Neural cell (in vitro differentiated cells): ENCODE measurements around the gene GUCA1A. TPM values are rescaled to one million over a fixed set of nuclear protein-coding genes. Genes with fewer than 3 reads are reported as not detected.

Experiments used
- H2AFZ ChIP-seq: fragments of 200-600, 300-800 bp; sonication (generic), shearing (Covaris generic); 2 replicates; pipeline ENCODE4 v1.6.0; 2014; ENCODE audit warnings: low read depth, mild to moderate bottlenecking, antibody characterized with exemption, low read length, moderate library complexity
- H3F3A ChIP-seq: fragments of 200-600 bp; shearing (Covaris generic); 2 replicates; pipeline ENCODE4 v1.6.1; 2016; ENCODE audit warnings: mild to moderate bottlenecking, moderate library complexity, mixed read lengths, antibody characterized with exemption, low read length; ENCODE audit not compliant: insufficient read depth, poor library complexity, severe bottlenecking
- H3K27ac ChIP-seq: fragments of 200-600, 300-800 bp; sonication (generic), shearing (Covaris generic); 2 replicates; pipeline ENCODE4 v1.5.1; 2014; ENCODE audit warnings: mild to moderate bottlenecking, low read length, moderate library complexity
- H3K27me3 ChIP-seq: fragments of 300-800, 200-600 bp; sonication (generic), shearing (Covaris generic); 2 replicates; pipeline ENCODE4 v1.6.0; 2014; ENCODE audit warnings: mild to moderate bottlenecking, low read depth, low read length, moderate library complexity; ENCODE audit not compliant: insufficient read depth
- H3K36me3 ChIP-seq: fragments of 300-800, 200-600 bp; sonication (generic), shearing (Covaris generic); 2 replicates; pipeline ENCODE4 v1.5.1; 2014; ENCODE audit warnings: mild to moderate bottlenecking, antibody characterized with exemption, low read length, moderate library complexity; ENCODE audit not compliant: insufficient read depth
- H3K4me2 ChIP-seq: fragments of 300-800, 200-600 bp; sonication (generic), shearing (Covaris generic); 2 replicates; pipeline ENCODE4 v1.6.0; 2014; ENCODE audit warnings: mild to moderate bottlenecking, low read length
- H3K4me3 ChIP-seq: fragments of 300-800, 200-600 bp; sonication (generic), shearing (Covaris generic); 2 replicates; pipeline ENCODE4 v1.5.1; 2014; ENCODE audit warnings: mild to moderate bottlenecking, low read length, moderate library complexity
- H3K79me2 ChIP-seq: fragments of 200-600 bp; shearing (Covaris generic); replicated peaks from 2 replicates; pipeline ENCODE4 v1.6.0; 2014; ENCODE audit warnings: mild to moderate bottlenecking, low read length, moderate library complexity; ENCODE audit not compliant: insufficient read depth
- H3K9ac ChIP-seq: fragments of 300-800, 200-600 bp; sonication (generic), shearing (Covaris generic); 2 replicates; pipeline ENCODE4 v1.6.1; 2016; ENCODE audit warnings: mild to moderate bottlenecking, low read length, mixed read lengths
- H3K9me2 ChIP-seq: fragments of 200-600 bp; shearing (Covaris generic); 2 replicates; pipeline ENCODE4 v1.6.1; 2016; ENCODE audit warnings: mild to moderate bottlenecking, low read length, mixed read lengths; ENCODE audit not compliant: insufficient read depth
- H3K9me3 ChIP-seq: fragments of 200-600, 300-800 bp; sonication (generic), shearing (Covaris generic); 2 replicates; pipeline ENCODE4 v1.6.1; 2016; ENCODE audit warnings: mild to moderate bottlenecking, mixed run types, low read length, moderate library complexity, mixed read lengths
- H4K20me1 ChIP-seq: fragments of 200-600 bp; shearing (Covaris generic); 2 replicates; pipeline ENCODE4 v1.6.1; 2016; ENCODE audit warnings: mild to moderate bottlenecking, mixed run types; ENCODE audit not compliant: insufficient read depth
- EP300 ChIP-seq: fragments of 450-650 bp; conservative IDR thresholded peaks from 2 replicates; pipeline ENCODE4 v1.6.1; 2014; ENCODE audit warnings: antibody characterized with exemption, mild to moderate bottlenecking, moderate library complexity; ENCODE audit not compliant: poor library complexity, severe bottlenecking
- EZH2 ChIP-seq: fragments of 200-600, 300-800 bp; shearing (Covaris generic), sonication (generic); IDR thresholded peaks from 2 replicates; pipeline ENCODE4 v1.6.1; 2014; ENCODE audit warnings: antibody characterized with exemption, low read length, borderline replicate concordance, mild to moderate bottlenecking; ENCODE audit not compliant: insufficient read depth, poor library complexity, severe bottlenecking
- MXI1 ChIP-seq: fragments of 450-650 bp; conservative IDR thresholded peaks from 2 replicates; pipeline ENCODE4 v1.6.1; 2014; ENCODE audit warnings: antibody characterized with exemption, mild to moderate bottlenecking; ENCODE audit not compliant: poor library complexity, severe bottlenecking
- POLR2AphosphoS5 ChIP-seq: IDR thresholded peaks from 2 replicates; pipeline ENCODE4 v1.6.1; 2012
- RAD21 ChIP-seq: fragments of 450-650 bp; conservative IDR thresholded peaks from 2 replicates; pipeline ENCODE4 v1.6.1; 2014; ENCODE audit warnings: antibody characterized with exemption, mild to moderate bottlenecking, moderate library complexity
- SMC3 ChIP-seq: fragments of 450-650 bp; conservative IDR thresholded peaks from 2 replicates; pipeline ENCODE4 v1.6.1; 2014; ENCODE audit warnings: antibody characterized with exemption, mild to moderate bottlenecking, moderate library complexity; ENCODE audit not compliant: poor library complexity
- TAF1 ChIP-seq: IDR thresholded peaks from 2 replicates; pipeline ENCODE4 v1.6.1; 2012; ENCODE audit warnings: low read depth
- polyA plus RNA-seq: library from polyadenylated mRNA; depleted of rRNA; stranded (reverse); fragments of >200 nt; gene quantifications from 2 replicates; pipeline ENCODE4 v1.2.3, GENCODE V29; 2014
- TF ChIP-seq, protein P1 (sequence below): fragments of 450-650 bp; IDR thresholded peaks from 2 replicates; pipeline ENCODE4 v1.5.1; 2014; ENCODE audit warnings: antibody characterized with exemption, mild to moderate bottlenecking, moderate library complexity; ENCODE audit not compliant: poor library complexity, severe bottlenecking
- TF ChIP-seq, protein P2 (sequence below): IDR thresholded peaks from 2 replicates; pipeline ENCODE4 v1.6.1; 2012; ENCODE audit warnings: borderline replicate concordance

Gene GUCA1A
- polyA plus RNA-seq, 1 donor from 2014 or later = 0.78 TPM

- Histone ChIP-seq H3K9me3 (no peaks in the 10 kb centered on the region), H3K4me3 (no peak overlapping the region), H2AFZ (no peak overlapping the region), H4K20me1 (no peaks in the 10 kb centered on the region), H3K4me2 (no peak overlapping the region), H3K79me2 (no peaks in the 10 kb centered on the region), H3K27ac (no peak overlapping the region), H3K9ac (no peak overlapping the region), H3F3A (no peaks in the 10 kb centered on the region), H3K27me3 (no peaks in the 10 kb centered on the region), H3K9me2 (no peaks in the 10 kb centered on the region), H3K36me3 (no peaks in the 10 kb centered on the region)
- TF ChIP-seq MXI1 (no peak), RAD21 (no peak), EZH2 (no peak), POLR2AphosphoS5 (no peak), SMC3 (no peak), TAF1 (no peak), EP300 (no peak)
- TF ChIP-seq, protein P1, sequence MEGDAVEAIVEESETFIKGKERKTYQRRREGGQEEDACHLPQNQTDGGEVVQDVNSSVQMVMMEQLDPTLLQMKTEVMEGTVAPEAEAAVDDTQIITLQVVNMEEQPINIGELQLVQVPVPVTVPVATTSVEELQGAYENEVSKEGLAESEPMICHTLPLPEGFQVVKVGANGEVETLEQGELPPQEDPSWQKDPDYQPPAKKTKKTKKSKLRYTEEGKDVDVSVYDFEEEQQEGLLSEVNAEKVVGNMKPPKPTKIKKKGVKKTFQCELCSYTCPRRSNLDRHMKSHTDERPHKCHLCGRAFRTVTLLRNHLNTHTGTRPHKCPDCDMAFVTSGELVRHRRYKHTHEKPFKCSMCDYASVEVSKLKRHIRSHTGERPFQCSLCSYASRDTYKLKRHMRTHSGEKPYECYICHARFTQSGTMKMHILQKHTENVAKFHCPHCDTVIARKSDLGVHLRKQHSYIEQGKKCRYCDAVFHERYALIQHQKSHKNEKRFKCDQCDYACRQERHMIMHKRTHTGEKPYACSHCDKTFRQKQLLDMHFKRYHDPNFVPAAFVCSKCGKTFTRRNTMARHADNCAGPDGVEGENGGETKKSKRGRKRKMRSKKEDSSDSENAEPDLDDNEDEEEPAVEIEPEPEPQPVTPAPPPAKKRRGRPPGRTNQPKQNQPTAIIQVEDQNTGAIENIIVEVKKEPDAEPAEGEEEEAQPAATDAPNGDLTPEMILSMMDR = no peak
- TF ChIP-seq, protein P2, sequence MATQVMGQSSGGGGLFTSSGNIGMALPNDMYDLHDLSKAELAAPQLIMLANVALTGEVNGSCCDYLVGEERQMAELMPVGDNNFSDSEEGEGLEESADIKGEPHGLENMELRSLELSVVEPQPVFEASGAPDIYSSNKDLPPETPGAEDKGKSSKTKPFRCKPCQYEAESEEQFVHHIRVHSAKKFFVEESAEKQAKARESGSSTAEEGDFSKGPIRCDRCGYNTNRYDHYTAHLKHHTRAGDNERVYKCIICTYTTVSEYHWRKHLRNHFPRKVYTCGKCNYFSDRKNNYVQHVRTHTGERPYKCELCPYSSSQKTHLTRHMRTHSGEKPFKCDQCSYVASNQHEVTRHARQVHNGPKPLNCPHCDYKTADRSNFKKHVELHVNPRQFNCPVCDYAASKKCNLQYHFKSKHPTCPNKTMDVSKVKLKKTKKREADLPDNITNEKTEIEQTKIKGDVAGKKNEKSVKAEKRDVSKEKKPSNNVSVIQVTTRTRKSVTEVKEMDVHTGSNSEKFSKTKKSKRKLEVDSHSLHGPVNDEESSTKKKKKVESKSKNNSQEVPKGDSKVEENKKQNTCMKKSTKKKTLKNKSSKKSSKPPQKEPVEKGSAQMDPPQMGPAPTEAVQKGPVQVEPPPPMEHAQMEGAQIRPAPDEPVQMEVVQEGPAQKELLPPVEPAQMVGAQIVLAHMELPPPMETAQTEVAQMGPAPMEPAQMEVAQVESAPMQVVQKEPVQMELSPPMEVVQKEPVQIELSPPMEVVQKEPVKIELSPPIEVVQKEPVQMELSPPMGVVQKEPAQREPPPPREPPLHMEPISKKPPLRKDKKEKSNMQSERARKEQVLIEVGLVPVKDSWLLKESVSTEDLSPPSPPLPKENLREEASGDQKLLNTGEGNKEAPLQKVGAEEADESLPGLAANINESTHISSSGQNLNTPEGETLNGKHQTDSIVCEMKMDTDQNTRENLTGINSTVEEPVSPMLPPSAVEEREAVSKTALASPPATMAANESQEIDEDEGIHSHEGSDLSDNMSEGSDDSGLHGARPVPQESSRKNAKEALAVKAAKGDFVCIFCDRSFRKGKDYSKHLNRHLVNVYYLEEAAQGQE = no peak
Observed at GRCh38 chr6:42182101-42182500, 8.9 kb downstream of the GUCA1A start.

GRCh38 chr6:42184475-42184874, 11.3 kb downstream of the GUCA1A start:
- H3K27me3 ChIP-seq = no peaks in the 10 kb centered on the region
- H3K4me3 ChIP-seq = no peak overlapping the region

More at GRCh38 chr6:42184475-42184874, 11.3 kb downstream of the GUCA1A start:
- Histone ChIP-seq H3K79me2 (no peaks in the 10 kb centered on the region), H3K27ac (no peak overlapping the region), H3K9me3 (no peaks in the 10 kb centered on the region), H4K20me1 (no peaks in the 10 kb centered on the region), H3K36me3 (no peaks in the 10 kb centered on the region), H3K4me2 (no peak overlapping the region), H3K9ac (no peak overlapping the region), H3K9me2 (no peaks in the 10 kb centered on the region), H3F3A (no peaks in the 10 kb centered on the region), H2AFZ (no peak overlapping the region)
- TF ChIP-seq SMC3 (no peak), TAF1 (no peak), MXI1 (no peak), EP300 (no peak), RAD21 (no peak), EZH2 (no peak), POLR2AphosphoS5 (no peak)
- TF ChIP-seq, protein P2 = no peak
- TF ChIP-seq, protein P1 = no peak
